Germinal center (tissue), 1 donor: Measurements from ENCODE around the gene PRDM16.
"Not testable (repeated sequence)": the region's sequence is repeated elsewhere in the genome, so short reads cannot be mapped to it uniquely, and the experiment has no call there.

Source experiments
- DNase-seq: peaks from one replicate; pipeline ENCODE4 v3.0.0; 2012; ENCODE audit warnings: mixed read lengths, low spot score

The PRDM16 gene

GRCh38 chr1:3163356-3163755 lies 94.4 kb downstream of the PRDM16 start:
- DNase-seq = no peak

DNA sequence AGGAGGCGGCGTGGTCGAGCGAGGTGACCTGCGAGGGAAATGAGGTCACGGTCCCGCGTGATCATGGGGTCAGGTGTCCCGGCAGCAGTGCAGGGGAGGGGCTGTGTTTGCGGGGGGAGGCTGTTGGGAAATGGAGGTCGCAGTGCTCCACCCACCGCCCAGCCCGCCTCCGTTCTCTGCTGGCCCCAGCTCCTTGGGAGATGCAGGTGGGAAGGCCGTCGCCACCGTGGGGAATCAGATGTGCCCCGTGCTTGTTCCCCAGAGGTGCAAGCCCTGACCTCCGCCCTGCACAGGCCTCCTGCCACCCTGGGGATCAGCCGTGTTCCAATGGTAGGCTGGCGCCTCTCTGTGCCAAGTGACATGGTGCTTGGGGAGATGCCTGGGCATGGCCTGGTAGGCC lies 95.7 kb downstream of the PRDM16 start:
- no peak for DNase-seq

DNA sequence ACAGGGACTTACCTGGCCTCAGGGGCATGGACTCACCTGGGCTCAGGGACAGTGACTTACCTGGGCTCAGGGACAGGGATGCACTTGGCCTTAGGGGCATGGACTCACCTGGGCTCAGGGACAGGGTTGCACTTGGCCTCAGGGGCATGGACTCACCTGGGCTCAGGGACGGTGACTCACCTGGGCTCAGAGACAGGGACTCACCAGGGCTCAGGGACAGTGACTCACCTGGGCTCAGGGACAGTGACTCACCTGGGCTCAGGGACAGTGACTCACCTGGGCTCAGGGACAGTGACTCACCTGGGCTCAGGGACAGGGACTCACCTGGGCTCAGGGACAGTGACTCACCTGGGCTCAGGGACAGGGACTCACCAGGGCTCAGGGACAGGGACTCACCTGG lies 96.2 kb downstream of the PRDM16 start:
- not testable (repeated sequence) for DNase-seq

GRCh38 chr1:3166206-3166918 lies 97.4 kb downstream of the PRDM16 start:
- no peak for DNase-seq

DNA sequence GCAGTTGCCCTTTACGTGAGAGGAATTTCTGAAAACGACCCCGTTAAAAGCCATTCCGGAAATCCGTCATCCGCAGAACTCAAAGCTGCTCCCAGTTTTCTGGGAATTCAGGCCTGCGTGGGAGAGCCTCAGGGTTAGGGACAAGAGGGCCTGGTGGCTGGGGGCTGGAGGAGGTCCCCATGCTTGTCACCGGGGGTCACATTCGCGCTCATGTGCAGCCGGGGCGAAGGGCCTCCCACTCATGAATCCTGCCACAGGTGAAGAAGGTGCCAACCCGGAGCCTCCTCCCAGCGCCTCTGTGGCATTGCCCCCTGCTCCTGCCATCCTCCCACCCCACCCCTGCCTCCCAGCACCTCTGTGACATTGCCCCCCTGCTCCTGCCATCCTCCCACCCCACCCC lies 98.3 kb downstream of the PRDM16 start:
- no peak for DNase-seq

DNA sequence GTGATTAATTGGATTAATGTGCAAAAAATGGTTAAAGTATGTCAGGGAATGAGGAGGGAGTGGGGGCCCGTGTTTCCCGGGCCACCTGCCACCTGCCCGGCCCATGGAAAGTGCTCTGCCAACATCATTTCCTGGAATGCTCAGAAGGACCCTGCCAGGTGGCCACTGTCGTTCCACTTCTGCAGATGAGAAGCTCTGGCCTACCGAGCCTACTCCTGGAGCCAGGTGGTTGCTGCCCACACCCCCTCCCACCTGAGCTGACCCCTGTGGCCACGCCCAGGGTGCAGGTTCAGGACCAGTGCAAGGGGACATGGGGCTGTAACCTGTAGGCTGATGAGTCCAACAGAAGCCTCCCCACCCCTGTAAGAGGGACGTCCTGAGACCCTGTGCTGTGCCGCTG lies 99.7 kb downstream of the PRDM16 start:
- DNase-seq = no peak

- DNase-seq = no peak
Measured at GRCh38 chr1:3169665-3170356, 100.8 kb downstream of the PRDM16 start.

- DNase-seq = no peak
Measured at GRCh38 chr1:3170561-3171453, 101.8 kb downstream of the PRDM16 start.

- no peak for DNase-seq
Measured at GRCh38 chr1:3171761-3172160, 102.8 kb downstream of the PRDM16 start.

GRCh38 chr1:3172431-3173380 lies 103.7 kb downstream of the PRDM16 start:
- DNase-seq = no peak

DNA sequence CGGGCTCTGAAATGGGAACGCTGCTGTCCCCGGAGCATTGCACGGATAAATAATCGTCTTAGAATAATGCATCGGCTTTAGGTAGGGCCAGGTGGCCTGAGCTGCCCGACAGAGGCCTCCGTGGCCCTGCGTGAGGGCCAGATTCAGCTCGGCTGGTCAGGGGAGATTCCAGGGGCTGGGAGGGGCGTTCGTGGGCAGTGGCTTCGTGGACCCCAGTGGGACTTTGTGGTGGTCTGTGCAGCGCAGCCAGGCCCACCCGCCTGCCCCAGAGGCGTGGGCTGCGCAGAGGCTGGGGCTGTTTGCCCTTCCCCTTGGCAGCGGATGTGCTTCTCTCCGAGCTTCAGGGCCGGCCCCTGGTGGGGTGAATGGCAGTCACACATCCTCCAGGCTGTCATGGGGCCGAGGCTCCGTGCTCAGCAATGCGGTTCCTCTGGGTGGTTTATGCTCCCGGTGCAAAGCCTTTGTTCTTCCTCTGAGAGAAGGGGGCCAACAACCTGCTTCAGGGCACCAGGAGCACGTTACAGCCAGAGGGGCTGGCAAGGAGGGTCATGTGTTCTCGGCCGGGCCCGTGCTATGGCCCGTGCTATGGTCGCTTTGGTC lies 104.5 kb downstream of the PRDM16 start:
- no peak for DNase-seq

DNA sequence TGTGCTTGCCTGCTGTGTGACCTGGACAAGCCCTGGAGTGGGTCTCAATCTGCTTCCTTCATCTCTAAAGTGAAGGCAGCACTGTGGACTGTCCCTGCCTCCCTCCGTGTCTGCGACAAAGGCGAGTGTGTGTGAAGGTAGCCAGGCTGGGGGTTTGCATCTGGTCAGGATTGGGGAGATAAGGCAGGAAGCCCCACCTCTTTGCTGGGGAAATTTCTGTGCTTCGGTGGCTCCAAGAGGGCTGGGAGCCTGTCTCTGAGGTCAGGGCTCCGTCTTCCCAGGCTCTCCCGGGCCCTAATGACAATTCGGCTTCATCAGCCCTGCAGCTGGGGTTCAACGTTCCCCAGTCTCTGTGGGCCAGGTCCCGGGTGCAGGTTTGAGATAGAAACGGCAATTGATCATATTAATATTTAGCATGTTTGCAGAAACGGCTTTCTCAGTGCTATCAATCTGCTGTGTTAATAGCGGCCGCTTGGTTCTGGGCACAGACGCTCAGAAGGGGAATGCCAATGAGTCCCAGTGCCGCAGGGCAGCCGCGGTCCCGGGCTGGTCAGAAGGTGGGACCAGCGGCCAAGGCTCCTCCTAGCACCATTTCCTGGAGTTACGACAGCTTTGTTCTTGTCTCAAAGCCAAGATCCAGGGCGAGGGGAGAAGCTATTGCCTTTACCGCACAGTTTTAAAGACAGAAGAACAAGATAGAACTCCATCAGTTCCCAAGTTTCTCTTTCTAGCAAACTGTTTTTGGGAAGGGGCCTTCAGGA lies 105.7 kb downstream of the PRDM16 start:
- no peak for DNase-seq

GRCh38 chr1:3175486-3175885 lies 106.5 kb downstream of the PRDM16 start:
- DNase-seq = no peak

GRCh38 chr1:3176028-3176427 lies 107.0 kb downstream of the PRDM16 start:
- no peak for DNase-seq

- no peak for DNase-seq
Measured at GRCh38 chr1:3176820-3177219, 107.8 kb downstream of the PRDM16 start.

DNA sequence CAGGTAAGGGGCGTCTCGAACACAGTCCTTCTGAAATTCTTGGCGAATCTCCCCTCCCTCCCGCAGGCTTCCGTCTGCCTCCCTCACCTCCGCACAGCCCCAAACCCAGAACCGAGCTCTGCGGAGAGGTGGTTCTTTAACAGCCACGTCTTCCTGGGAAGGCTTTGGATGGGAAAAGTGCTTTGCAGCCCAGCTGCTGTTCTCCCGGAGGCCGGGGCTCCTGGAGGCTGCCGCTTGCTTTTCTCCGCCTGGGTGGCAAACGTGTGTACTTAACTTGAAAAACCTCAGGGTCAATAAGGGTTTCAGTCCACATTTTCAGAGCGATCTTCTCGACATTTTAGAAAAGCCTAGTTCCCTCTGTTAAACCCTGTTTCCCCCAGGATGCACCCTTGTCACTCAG lies 109.3 kb downstream of the PRDM16 start:
- no peak for DNase-seq

- DNase-seq = no peak
Measured at GRCh38 chr1:3179471-3179870, 110.5 kb downstream of the PRDM16 start.

- DNase-seq = no peak
Measured at GRCh38 chr1:3180915-3181314, 111.9 kb downstream of the PRDM16 start.

DNA sequence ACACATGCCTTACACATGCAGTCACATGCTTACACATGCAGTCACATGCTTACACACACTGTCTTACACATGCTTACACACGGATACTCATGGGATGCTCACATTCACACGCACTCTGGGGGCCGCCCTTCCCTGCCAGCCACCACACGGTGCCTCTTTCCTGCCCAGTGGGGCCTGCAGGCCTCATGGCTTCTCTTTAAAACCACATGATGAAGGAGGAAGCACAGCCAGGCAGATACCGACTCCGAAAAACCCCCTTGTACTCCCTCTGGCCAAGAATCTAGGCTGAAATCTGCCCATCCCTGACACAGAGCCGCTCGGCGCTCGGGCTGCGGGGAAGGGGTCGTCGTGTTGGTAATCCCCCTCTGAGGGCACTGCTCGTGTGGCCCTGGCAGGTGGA lies 113.0 kb downstream of the PRDM16 start:
- no peak for DNase-seq

DNA sequence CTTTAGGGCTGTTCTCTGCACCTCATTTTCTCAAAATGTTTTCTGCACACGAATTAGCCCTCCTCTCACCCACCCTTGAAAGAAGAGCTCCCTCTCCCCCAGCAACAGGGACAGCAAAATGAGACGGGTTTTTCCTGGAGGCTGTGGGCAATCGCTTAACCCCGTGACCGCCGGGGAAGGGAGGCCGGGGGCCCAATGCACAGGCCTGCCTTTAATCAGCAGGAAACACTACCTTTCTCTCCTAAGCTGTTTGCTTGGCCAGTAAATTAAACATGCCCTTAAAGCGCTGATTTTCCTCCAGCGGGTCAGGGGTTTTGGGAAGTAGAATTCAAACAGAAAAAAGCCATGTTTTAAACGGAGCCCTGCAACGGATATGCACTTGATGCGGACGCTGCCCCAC lies 114.4 kb downstream of the PRDM16 start:
- no peak for DNase-seq

GRCh38 chr1:3183813-3184212 lies 114.8 kb downstream of the PRDM16 start:
- no peak for DNase-seq
